KOPT-K1 (cell line): ENCODE measurements around the gene ACVRL1.
"Not testable (repeated sequence)": the region's sequence is repeated elsewhere in the genome, so short reads cannot be mapped to it uniquely, and the experiment has no call there.

Experiments used
- H3K27ac ChIP-seq: fragments of 200-600 bp; sonication (generic); 2 replicates; pipeline ENCODE4 v1.5.1; 2016; ENCODE audit warnings: antibody characterized with exemption, mild to moderate bottlenecking, low read depth, low read length; ENCODE audit not compliant: poor library complexity, severe bottlenecking
- H3K36me3 ChIP-seq: fragments of 200-600 bp; sonication (generic); 2 replicates; pipeline ENCODE4 v1.5.1; 2017; ENCODE audit warnings: antibody characterized with exemption, mild to moderate bottlenecking, low read length, moderate library complexity; ENCODE audit not compliant: insufficient read depth
- H3K9me3 ChIP-seq: fragments of 200-600 bp; sonication (generic); 2 replicates; pipeline ENCODE4 v1.5.1; 2017; ENCODE audit warnings: antibody characterized with exemption, low read length, mild to moderate bottlenecking; ENCODE audit not compliant: insufficient read depth, poor library complexity, severe bottlenecking

Gene ACVRL1

DNA sequence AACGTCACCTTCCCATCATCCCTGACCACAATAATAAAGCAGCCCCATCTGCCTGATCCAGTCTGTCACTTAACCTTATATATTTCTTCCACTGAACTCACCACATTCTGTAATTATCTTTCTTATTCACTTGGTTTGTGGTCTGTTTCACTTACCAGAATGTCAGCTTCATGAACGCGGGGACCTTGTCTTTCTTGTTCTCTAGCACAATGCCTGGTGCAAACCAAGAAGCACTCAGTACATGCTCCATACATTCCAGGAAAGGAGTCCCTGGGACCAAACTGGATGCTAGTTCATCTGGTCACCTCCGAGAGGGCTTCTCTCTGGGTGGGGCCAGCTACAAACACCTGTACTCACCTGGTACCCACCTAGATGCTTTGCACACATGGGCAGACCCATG lies 36.8 kb upstream of the ACVRL1 start:
- no peak overlapping the region for H3K27ac ChIP-seq
- no peaks in the 10 kb centered on the region for H3K36me3 ChIP-seq
- H3K9me3 ChIP-seq, result no peaks in the 10 kb centered on the region

DNA sequence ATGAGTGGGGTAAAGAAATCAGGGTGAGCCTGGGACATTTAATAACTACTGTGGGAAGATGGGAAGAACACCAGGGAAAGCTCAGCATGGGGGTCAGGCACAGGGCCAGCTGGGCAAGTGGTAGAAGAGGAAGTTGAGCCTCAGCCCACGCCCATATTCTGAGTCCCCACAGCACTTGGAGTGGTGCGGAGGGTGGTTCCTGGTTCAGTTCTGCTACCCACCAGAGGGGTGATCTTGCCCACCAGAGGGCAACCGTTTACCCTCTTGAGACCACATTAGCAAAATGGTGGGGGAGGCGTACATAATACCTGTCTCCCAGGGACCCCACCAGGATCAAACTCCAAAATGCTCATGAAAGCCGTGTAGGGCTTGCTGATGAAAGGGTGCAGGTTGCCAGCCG lies 36.2 kb upstream of the ACVRL1 start:
- H3K36me3 ChIP-seq, result no peaks in the 10 kb centered on the region
- no peaks in the 10 kb centered on the region for H3K9me3 ChIP-seq
- no peak overlapping the region for H3K27ac ChIP-seq

GRCh38 chr12:51871918-51872688 lies 35.2 kb upstream of the ACVRL1 start:
- Histone ChIP-seq H3K36me3 (no peaks in the 10 kb centered on the region), H3K9me3 (no peaks in the 10 kb centered on the region), H3K27ac (no peak overlapping the region)

DNA sequence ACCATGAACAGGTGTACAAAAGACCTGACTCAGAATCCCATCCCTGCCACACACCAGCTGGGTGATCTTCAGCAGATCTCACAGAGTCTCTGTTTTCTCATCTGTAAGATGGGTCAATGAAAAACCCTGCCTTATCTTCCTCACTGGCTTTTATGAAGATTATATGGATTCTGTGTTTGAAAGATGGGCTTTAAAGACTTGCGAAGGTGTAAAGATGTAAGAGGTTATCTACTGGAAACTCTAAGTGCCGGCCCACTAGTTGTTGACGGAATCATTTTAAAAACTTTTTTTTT lies 34.7 kb upstream of the ACVRL1 start:
- H3K36me3 ChIP-seq, result no peaks in the 10 kb centered on the region
- no peak overlapping the region for H3K27ac ChIP-seq

GRCh38 chr12:51873251-51873994 lies 33.9 kb upstream of the ACVRL1 start:
- no peak overlapping the region for H3K27ac ChIP-seq
- no peaks in the 10 kb centered on the region for H3K9me3 ChIP-seq
- H3K36me3 ChIP-seq, result no peaks in the 10 kb centered on the region

More for the DNA sequence above, 34.7 kb upstream of the ACVRL1 start:
- H3K9me3 ChIP-seq, result no peaks in the 10 kb centered on the region

DNA sequence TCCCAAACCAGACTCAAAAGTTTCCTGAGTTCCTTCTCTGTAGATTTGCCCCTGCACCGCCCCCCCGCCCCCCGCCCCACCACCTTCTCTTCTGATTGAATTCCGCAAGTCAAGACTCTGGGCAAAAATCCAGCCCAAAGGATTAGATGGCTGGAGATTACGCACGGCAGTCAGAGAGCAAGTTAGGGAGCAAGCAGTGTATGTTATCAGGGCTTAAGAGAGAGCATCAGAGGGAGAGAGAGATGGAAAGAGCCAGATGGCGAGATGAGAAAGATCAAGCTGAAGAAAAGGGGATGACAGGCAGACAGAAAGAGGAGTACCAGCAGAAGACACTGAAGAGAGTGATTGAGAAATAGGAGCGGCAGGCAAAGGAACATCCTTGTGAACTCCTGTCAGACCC lies 33.3 kb upstream of the ACVRL1 start:
- Histone ChIP-seq H3K9me3 (no peaks in the 10 kb centered on the region), H3K27ac (no peak overlapping the region), H3K36me3 (no peaks in the 10 kb centered on the region)

GRCh38 chr12:51874486-51874885 lies 32.8 kb upstream of the ACVRL1 start:
- H3K36me3 ChIP-seq, result no peaks in the 10 kb centered on the region
- H3K9me3 ChIP-seq, result no peaks in the 10 kb centered on the region
- no peak overlapping the region for H3K27ac ChIP-seq

DNA sequence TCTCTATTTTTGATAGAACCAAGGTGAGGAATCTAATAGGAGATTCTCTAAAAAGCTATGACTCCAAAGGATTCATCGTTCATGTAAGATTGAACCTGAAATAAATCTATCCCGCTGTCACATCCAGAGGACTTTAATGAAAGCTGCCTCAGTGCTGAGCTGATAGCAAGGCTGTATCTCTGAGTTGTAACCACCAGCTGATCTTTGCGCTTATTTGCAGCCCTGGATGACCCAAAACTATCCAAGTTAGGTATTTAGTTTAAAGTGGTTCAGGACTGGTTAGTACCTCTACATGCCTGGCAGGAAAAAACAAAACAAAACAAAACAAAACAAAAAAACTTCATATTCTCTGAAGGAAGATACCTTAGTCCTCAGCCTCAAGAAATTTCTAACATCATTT lies 28.2 kb upstream of the ACVRL1 start:
- Histone ChIP-seq H3K9me3 (no peaks in the 10 kb centered on the region), H3K36me3 (no peaks in the 10 kb centered on the region), H3K27ac (no peak overlapping the region)

GRCh38 chr12:51883295-51883694 lies 24.0 kb upstream of the ACVRL1 start:
- H3K27ac ChIP-seq, result no peak overlapping the region
- no peaks in the 10 kb centered on the region for H3K36me3 ChIP-seq

GRCh38 chr12:51883998-51884675 lies 23.2 kb upstream of the ACVRL1 start:
- H3K27ac ChIP-seq, result no peak overlapping the region
- H3K9me3 ChIP-seq, result peaks cover 7% of the 10 kb centered on the region

More at GRCh38 chr12:51883295-51883694, 24.0 kb upstream of the ACVRL1 start:
- peaks cover 7% of the 10 kb centered on the region for H3K9me3 ChIP-seq

GRCh38 chr12:51884676-51885229 lies 22.6 kb upstream of the ACVRL1 start:
- H3K9me3 ChIP-seq, result peaks cover 7% of the 10 kb centered on the region
- no peak overlapping the region for H3K27ac ChIP-seq
- H3K36me3 ChIP-seq, result no peaks in the 10 kb centered on the region

More at GRCh38 chr12:51883998-51884675, 23.2 kb upstream of the ACVRL1 start:
- no peaks in the 10 kb centered on the region for H3K36me3 ChIP-seq

DNA sequence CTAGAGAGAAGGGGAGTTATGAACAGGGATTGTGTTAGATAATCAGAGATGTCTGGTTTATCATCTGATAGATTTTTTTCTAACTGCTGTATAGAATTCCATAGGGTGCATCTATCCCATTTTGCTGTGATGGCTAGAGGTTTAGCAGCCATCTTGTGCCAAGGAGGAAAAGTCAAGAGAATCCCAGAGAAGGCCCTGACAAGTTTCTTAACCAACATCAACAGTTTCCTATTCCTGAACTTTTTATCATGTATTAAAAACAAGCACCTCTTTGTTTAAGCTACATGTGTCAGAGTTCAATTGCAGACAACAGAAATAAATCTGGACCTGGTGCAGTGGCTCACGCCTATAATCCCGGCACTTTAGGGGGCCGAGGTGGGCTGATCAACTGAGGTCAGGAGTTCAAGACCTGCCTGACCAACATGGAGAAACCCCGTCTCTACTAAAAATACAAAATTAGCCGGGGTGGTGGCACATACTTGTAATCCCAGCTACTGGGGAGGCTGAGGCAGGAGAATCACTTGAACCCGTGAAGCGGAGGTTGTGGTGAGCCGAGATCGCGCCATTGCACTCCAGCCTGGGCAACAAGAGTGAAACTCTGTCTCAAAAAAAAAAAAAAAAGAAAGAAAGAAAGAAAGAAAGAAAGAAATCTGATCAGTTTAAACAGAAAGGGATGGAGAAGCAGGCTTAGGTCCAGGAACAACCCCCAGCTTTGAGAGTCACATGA lies 21.8 kb upstream of the ACVRL1 start:
- H3K27ac ChIP-seq, result peak overlapping the region; percentile 38
- not testable (repeated sequence) for H3K9me3 ChIP-seq, H3K36me3 ChIP-seq

DNA sequence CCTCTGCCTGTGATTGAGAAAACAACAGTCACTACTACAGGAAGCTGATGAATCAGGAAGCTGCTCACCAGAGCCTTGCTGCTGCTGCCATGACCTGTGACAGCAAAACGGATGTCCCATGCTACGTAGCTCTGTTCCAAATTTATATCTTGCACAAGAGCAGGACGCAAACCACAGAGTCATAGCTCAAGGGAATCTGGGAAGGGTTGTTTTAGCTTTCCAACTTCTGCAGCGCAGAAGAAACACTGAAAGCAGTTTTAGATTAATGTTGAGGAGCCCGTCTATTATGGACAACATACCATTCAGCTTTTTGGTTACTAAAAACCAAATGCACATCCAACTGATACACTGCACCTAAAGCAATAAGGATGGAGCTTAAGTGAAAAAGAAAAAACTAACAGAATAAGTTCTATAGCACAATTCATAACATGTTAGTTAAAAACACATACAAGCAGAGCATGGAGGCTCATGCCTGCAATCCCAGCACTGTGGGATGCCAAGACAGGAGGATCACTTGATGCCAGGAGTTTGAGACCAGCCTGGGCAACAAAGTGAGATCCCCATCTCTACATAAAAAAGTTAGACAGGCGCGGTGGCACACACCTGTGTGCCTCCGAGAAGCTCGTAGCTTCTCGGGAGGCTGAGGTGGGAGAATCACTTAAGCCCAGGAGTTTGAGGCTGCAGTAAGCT lies 21.1 kb upstream of the ACVRL1 start:
- peak overlapping the region; percentile 38 for H3K27ac ChIP-seq
- H3K9me3 ChIP-seq, result peaks cover 7% of the 10 kb centered on the region
- H3K36me3 ChIP-seq, result no peaks in the 10 kb centered on the region
